Measurements from ENCODE around the gene ALPP. TPM values are rescaled to one million over a fixed set of nuclear protein-coding genes. Genes with fewer than 3 reads are reported as not detected.

ALPP gene
- total RNA-seq, 1 experiment from 2014 or later = 0.20 TPM

DNA sequence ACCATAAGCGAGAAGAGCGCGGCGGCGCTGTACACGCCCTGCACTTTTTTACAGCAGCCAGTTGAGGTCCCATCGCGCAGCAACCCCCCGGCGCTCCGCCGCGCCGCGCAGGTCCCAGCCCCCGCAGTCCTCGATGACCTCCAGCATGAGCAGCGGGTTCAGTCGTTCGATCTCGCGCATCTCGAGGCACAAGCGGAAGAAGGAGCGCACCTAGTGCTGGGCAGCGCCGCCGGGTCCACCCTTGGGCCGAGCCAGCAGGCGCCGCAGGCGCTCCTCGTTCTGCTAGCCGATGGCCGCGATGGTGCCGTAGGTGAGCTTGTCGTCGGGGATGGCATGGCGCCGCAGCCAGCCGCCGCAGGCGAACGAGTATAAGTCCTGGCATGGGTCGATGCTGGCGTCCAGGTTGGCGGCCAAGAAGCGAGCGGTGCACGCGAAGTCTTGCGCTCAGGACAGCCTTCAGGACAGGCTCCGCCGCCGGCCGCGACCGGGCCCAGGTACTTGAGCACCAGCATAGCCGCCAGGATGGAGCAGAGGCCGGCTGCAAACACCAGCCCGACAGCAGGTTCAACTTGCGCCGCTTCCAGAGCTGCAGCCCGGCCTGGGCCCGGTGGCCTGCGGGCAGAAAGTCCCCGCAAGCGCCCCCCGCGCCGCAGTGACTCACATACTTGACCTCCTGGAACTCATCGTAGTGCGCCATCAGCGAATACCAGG is 8.3 kb downstream of the ALPP start:
- Histone ChIP-seq H3T11ph (ENCODE audit: low read length) (no peak overlapping the region), H3K9me3 (ENCODE audit: control insufficient read depth, low read depth, low read length) (no peaks in the 10 kb centered on the region), H2BK20ac (ENCODE audit: low read depth, low read length, poor library complexity, severe bottlenecking) (no peak overlapping the region), H3K79me1 (ENCODE audit: insufficient read depth, low read depth, low read length, poor library complexity, severe bottlenecking) (no peaks in the 10 kb centered on the region), H4K20me1 (ENCODE audit: control insufficient read depth, insufficient read depth, insufficient read length) (no peaks in the 10 kb centered on the region), H2BK15ac (ENCODE audit: low read depth, low read length) (no peak overlapping the region), H4K5ac (ENCODE audit: insufficient read length, low read depth, low read length) (no peak overlapping the region), H3K56ac (ENCODE audit: insufficient read length, low read depth, low read length) (no peak overlapping the region), H2BK12ac (ENCODE audit: insufficient read length, low read depth, low read length) (no peak overlapping the region), H3K79me2 (ENCODE audit: insufficient read depth, low read length) (no peaks in the 10 kb centered on the region), H3K4me2 (ENCODE audit: insufficient read depth, insufficient read length, low read length) (peak overlapping the region; percentile 71), H4K91ac (ENCODE audit: insufficient read length, low read depth, low read length) (no peak overlapping the region), H2BK5ac (ENCODE audit: insufficient read length, low read length) (no peak overlapping the region), H3K14ac (ENCODE audit: insufficient read depth, low read length) (peak overlapping the region; percentile 67), H3K23me2 (ENCODE audit: insufficient read length, low read depth, low read length, poor library complexity, severe bottlenecking) (peaks cover 23% of the 10 kb centered on the region), H2BK120ac (ENCODE audit: low read depth, low read length, poor library complexity, severe bottlenecking) (no peak overlapping the region), H2AFZ (ENCODE audit: low read length) (no peak overlapping the region), H3K4ac (ENCODE audit: low read depth, low read length) (no peak overlapping the region), H3K4me1 (ENCODE audit: insufficient read depth, low read length) (no peaks in the 10 kb centered on the region), H3K9ac (ENCODE audit: extremely low read depth, insufficient read length, low read length) (no peak overlapping the region), H3K27me3 (ENCODE audit: insufficient read depth, low read length) (peaks cover 38% of the 10 kb centered on the region; the same call in 1 of the 2 replicates), H3K27ac (ENCODE audit: insufficient read length, low read depth, low read length) (no peak overlapping the region), H3K18ac (ENCODE audit: insufficient read length, low read depth, low read length) (no peak overlapping the region), H4K8ac (replicated peaks; ENCODE audit: insufficient read length, low read depth, low read length) (no peak overlapping the region), H2AK5ac (ENCODE audit: insufficient read length, low read length) (no peak overlapping the region), H3K23ac (ENCODE audit: insufficient read length, low read depth, low read length) (no peak overlapping the region)
- Mint-ChIP-seq H3K4me1 (peaks cover 35 to 45% of the 10 kb centered on the region in 2 experiments), H3K4me3 (peak overlapping the region; percentile 64 to 78), H3K9me3 (peaks cover under 1 to 2% of the 10 kb centered on the region in 2 experiments; a peak in 2 of 5 replicates), H3K36me3 (ENCODE audit: insufficient read depth in 1 of 3, low read depth in 3 of 3) (peaks cover 1 to 35% (median 7%) of the 10 kb centered on the region in 3 experiments; a peak in 5 of 7 replicates), H3K27me3 (ENCODE audit: low read depth) (peaks cover 98% of the 10 kb centered on the region), H3K27ac (no peak overlapping the region; a peak in 1 of 7 replicates)
- DNase-seq = peak; percentile 56
- no CpG with 5 or more reads among the region's 75 CpGs for WGBS (ENCODE audit: extremely low coverage, insufficient read length, low lambda C conversion rate)
- TF ChIP-seq CTCF (conservative IDR thresholded peaks at IDR 0.05) = no peak; the same call in 2 of the 3 replicates

Measured in H9 (cell line).